Breast epithelium (tissue), 4 donors: ENCODE results near the gene ERFE. TPM values are rescaled to one million over a fixed set of nuclear protein-coding genes. Genes with fewer than 3 reads are reported as not detected.

Experiments used
- DNase-seq, 2 donors: peaks; one replicate each; pipeline ENCODE4 v3.0.0-alpha.2; 2019; ENCODE audit warnings: low spot score in 2 of 2
- H3K27ac ChIP-seq, 2 donors: fragments of 200-600 bp; sonication (generic) in 1 of 2; one replicate each; pipeline ENCODE4 v1.5.1; 2016 to 2019; ENCODE audit warnings: mild to moderate bottlenecking in 1 of 2
- H3K27me3 ChIP-seq, 2 donors: fragments of 200-600 bp; sonication (generic) in 1 of 2; one replicate each; pipeline versions ENCODE4 v1.5.1 to v1.6.0; 2017 to 2019; ENCODE audit warnings: control low read depth in 1 of 2, mild to moderate bottlenecking in 1 of 2
- H3K36me3 ChIP-seq: fragments of 200-600 bp; one replicate; pipeline ENCODE4 v1.5.1; 2019
- H3K4me1 ChIP-seq, 2 donors: fragments of 200-600 bp; sonication (generic); one replicate each; pipeline ENCODE4 v1.5.1; 2016 to 2019; ENCODE audit warnings: control low read depth in 1 of 2
- H3K4me3 ChIP-seq, 3 donors: fragments of 200-600 bp; sonication (generic); 1 replicate in 2 of 3; 2 replicates in 1 of 3; pipeline ENCODE4 v1.5.1; 2016 to 2019; ENCODE audit warnings: mild to moderate bottlenecking in 3 of 3, moderate library complexity in 2 of 3
- H3K9me3 ChIP-seq, 2 donors: fragments of 200-600 bp; sonication (generic) in 1 of 2; one replicate each; pipeline ENCODE4 v1.5.1; 2016 to 2019; ENCODE audit warnings: control low read depth in 1 of 2
- CTCF ChIP-seq, 3 donors: fragments of 450-650 bp; IDR thresholded peaks; one replicate each; pipeline ENCODE4 v1.5.1; 2016 to 2017; ENCODE audit warnings: antibody characterized with exemption in 3 of 3, mild to moderate bottlenecking in 3 of 3, moderate library complexity in 3 of 3
- POLR2A ChIP-seq: fragments of 450-650 bp; IDR thresholded peaks from one replicate; pipeline ENCODE4 v1.6.1; 2016; ENCODE audit warnings: antibody characterized with exemption, mild to moderate bottlenecking, moderate library complexity
- POLR2AphosphoS5 ChIP-seq, 3 donors: sonication (generic); formaldehyde crosslinking; IDR thresholded peaks; one replicate each; pipeline ENCODE4 v1.6.1; 2017; ENCODE audit warnings: antibody characterized with exemption in 3 of 3
- intact Hi-C: fragments of 100-400 bp; cut with DNase I; formaldehyde crosslinking; loops from one replicate; pipeline ENCODE4 v1.15.1; 2023; ENCODE audit warnings: low total_unique reads
- total RNA-seq, 3 donors: library from RNA; depleted of rRNA; stranded (reverse); fragments of >200 nt; gene quantifications; one replicate each; pipeline ENCODE4 v1.1.0, GENCODE V29; 2016

The ERFE gene
- total RNA-seq, 3 donors from 2014 or later = 0.48 to 0.98 TPM; not detected in 1

- H3K4me3 ChIP-seq = no peak overlapping the region
- intact Hi-C loops = no loop called here
- no peak overlapping the region for H3K27ac ChIP-seq
- peaks cover 0 to 25% of the 10 kb centered on the region in 2 donors for H3K27me3 ChIP-seq
- no peaks in the 10 kb centered on the region for H3K36me3 ChIP-seq
- DNase-seq = no peak
- no peaks in the 10 kb centered on the region for H3K4me1 ChIP-seq
- TF ChIP-seq CTCF (IDR thresholded peaks at IDR 0.05) (no peak), POLR2AphosphoS5 (IDR thresholded peaks at IDR 0.05) (no peak), POLR2A (no peak)
- H3K9me3 ChIP-seq = no peaks in the 10 kb centered on the region
These were observed 1.7 kb downstream of the ERFE start for GRCh38 chr2:238160206-238161129.

- DNase-seq = peak in 1 of 2 donors; percentile 49
- intact Hi-C loops = no loop called here
- Histone ChIP-seq H3K4me1 (no peaks in the 10 kb centered on the region), H3K9me3 (no peaks in the 10 kb centered on the region), H3K36me3 (no peaks in the 10 kb centered on the region), H3K4me3 (no peak overlapping the region), H3K27me3 (peaks cover 0 to 25% of the 10 kb centered on the region in 2 donors), H3K27ac (no peak overlapping the region)
- no peak for TF ChIP-seq POLR2A
- no peak for TF ChIP-seq POLR2AphosphoS5 (IDR thresholded peaks at IDR 0.05)
- no peak for TF ChIP-seq CTCF (IDR thresholded peaks at IDR 0.05)
These were observed 2.7 kb downstream of the ERFE start for GRCh38 chr2:238161291-238162051.

- no peaks in the 10 kb centered on the region for H3K9me3 ChIP-seq
- TF ChIP-seq CTCF (IDR thresholded peaks at IDR 0.05) (no peak), POLR2AphosphoS5 (IDR thresholded peaks at IDR 0.05) (no peak), POLR2A (no peak)
- intact Hi-C loops = no loop called here
- DNase-seq = no peak
- no peaks in the 10 kb centered on the region for H3K4me1 ChIP-seq
- H3K4me3 ChIP-seq = no peak overlapping the region
- peaks cover 0 to 25% of the 10 kb centered on the region in 2 donors for H3K27me3 ChIP-seq
- no peak overlapping the region for H3K27ac ChIP-seq
- H3K36me3 ChIP-seq = no peaks in the 10 kb centered on the region
These were observed 3.6 kb downstream of the ERFE start for GRCh38 chr2:238162251-238162845.

GRCh38 chr2:238162846-238163441 is 4.2 kb downstream of the ERFE start:
- H3K27me3 ChIP-seq = peaks cover 0 to 25% of the 10 kb centered on the region in 2 donors
- TF ChIP-seq POLR2A (no peak), POLR2AphosphoS5 (IDR thresholded peaks at IDR 0.05) (no peak), CTCF (IDR thresholded peaks at IDR 0.05) (no peak)
- intact Hi-C loops = no loop called here
- no peak overlapping the region for H3K27ac ChIP-seq
- no peaks in the 10 kb centered on the region for H3K4me1 ChIP-seq
- no peak overlapping the region for H3K4me3 ChIP-seq
- H3K36me3 ChIP-seq = no peaks in the 10 kb centered on the region
- no peak for DNase-seq
- H3K9me3 ChIP-seq = no peaks in the 10 kb centered on the region
